Measurements from ENCODE around the gene PDE3B.
"Not testable (repeated sequence)": the region's sequence is repeated elsewhere in the genome, so short reads cannot be mapped to it uniquely, and the experiment has no call there.

PDE3B gene

DNA sequence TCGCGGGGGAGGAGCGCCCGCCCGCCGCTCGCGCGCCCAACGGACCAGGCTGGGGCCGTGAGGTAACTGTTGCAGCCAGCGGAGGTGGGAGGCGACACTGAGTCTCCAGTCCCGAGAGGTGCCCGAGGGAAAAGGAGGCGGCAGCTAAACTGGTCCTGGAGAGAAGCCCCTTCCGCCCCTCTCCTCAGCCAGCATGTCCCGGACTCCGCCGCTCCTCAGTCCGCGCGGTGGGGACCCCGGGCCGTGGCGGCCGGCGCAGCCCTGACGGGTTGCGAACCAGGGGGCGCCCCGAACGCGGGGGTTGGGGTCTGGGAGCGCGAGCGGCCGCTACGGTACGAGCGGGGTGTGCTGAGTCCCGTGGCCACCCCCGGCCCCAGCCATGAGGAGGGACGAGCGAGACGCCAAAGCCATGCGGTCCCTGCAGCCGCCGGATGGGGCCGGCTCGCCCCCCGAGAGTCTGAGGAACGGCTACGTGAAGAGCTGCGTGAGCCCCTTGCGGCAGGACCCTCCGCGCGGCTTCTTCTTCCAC lies at the start of gene PDE3B:
PDE3B (plus strand) TSS at position 108 of the 529 bp plus-strand sequence; CDS start at position 380, 272 bp downstream.
- peak; percentile 57 for DNase-seq (ENCODE audit: low read depth)

DNA sequence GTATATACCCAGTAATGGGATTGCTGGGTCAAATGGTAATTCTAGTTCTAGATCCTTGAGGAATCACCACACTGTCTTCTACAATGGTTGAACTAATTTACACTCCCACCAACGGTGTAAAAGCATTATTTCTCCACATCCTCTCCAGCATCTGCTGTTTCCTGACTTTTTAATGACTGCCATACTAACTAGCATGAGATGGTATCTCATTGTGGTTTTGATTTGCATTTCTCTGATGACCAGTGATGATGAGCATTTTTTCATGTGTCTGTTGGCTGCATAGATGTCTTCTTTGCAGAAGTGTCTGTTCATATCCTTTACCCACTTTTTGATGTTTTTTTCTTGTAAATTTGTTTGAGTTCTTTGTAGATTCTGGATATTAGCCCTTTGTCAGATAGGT lies 48.3 kb upstream of the PDE3B start:
- not testable (repeated sequence) for DNase-seq (ENCODE audit: low read depth)

DNA sequence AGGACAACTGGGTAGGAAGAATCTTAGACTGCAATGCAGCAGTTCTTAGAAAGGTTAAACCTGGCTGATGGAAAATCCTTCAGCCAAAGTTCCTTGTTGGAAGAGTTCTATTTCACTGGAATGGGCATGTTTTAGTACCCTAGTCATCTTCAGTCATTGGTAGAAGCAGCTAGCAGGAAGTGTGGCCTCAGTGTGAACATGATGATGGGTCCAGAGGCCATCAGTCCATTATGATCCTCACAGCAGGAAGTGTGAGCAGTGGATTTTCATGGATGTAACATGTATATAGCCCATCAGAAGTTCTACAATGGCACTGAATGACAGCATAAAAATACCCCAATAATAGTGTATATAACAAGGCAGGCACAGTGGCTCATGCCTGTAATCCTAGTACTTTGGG lies 35.9 kb upstream of the PDE3B start:
- no peak for DNase-seq (ENCODE audit: low read depth)

DNA sequence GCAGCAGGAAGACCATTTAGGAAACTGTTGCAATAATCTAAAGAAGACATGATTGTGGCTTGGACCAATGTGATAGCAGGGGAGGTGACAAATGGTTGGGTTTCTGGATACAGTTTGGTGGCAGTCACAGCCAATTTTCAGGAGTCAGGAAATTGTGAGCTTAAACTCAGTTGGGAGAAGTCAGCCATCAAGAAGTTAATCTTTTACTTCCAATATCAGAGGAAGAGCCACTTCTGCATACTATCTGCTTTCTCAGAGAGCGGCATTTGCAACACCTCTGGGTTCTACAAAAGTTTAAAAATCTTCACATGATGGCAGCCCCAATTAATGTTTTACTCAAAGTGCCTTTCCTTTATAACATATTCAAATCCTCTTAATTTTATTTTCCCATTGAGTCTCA lies 33.7 kb upstream of the PDE3B start:
- DNase-seq (ENCODE audit: low read depth): no peak

DNA sequence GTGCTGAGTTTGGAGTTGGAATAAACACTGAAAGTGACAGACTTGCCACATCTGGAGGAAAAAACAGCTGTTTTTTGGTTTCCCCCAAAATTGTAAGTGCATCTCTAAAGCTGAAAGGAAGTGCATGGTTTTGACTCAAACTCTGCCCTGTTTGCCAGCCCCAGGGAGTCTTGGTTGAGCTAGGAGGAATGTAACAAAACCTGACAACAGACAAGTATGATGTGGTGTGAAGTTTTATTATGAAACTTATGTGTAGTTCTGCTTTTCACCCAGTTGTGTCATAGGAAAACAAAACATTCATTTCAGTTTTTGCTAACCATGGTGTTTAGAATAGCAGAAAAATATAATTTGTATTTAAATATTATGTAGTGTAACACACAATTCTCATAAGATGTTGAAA lies 31.7 kb upstream of the PDE3B start:
- no peak for DNase-seq (ENCODE audit: low read depth)

DNA sequence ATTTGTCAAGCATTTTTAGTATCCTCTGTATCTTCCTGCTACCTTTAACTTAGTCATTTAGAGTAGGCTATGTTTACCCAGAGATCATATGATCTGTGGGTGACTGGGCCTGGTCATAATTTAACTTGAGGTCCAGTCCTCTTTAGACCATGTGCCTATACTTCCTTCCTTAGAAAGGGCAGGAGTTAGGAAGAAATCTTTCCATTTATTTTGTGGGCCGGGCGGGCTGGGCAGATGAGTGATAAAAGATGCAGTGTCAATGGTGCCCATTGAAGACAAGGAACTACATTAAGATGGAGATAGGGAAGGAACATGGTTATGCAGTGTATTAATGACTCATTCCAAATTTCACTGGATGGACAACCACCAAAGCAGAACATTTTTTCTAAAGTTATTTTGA lies 30.9 kb upstream of the PDE3B start:
- no peak for DNase-seq (ENCODE audit: low read depth)

DNA sequence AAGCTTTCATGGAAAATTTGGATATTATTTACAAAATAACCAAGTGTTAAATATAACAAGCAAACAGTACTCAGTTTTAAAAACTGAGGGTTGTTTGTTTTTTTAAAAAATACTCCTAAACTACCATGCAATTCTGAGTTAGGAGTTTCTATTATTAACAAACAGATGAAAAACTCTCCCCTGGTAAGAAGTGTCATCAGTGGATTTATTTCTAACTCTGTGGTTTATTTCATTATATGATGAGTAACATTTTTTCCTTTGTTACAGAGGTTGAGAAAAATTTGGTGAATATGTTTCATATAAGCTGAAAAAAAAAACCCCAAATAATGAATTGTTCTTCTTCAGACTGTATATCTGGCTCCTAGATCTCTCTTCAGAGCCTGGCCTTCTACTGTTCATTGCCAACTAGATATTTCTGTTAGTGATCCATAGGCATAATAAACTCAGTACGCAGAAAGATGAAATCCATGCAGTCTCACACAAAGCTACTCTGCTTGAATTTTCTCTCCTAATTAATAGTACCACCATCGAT lies 29.4 kb upstream of the PDE3B start:
- no peak for DNase-seq (ENCODE audit: low read depth)

DNA sequence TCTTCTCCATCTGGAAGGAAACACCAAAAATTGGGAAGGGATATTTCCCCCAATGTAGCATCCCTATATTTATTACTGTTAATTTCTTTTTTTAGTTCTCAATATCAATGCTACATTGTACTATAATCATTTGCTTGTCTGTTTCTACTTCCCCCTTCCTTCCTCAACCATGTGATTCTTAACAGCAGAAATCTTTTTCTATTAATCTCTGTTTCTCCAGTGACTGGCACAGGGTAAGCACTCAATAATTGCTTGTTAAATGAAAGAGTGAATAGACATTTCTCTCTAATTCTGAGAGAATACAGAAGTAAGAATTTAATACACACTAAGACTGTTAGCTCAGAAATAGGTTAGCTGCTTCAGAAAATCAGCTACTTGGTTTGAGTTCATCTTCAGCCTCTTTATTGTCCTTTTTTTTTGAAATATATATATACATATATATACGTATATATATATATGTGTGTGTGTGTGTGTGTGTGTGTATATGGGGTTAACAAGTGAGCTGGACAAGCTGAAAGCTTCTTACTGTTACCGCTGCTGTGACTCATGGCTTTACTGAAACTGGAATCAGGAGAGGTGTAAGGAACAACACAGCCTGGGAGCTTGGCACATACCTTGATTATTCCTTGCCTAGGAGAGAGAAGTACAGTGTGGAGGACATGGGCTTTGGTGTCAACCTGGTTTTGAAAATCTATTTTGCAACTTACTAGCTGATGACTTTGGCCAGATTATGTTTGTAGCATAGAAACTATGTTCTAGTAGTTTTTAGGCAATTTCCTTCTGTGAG lies 26.2 kb upstream of the PDE3B start:
- DNase-seq (ENCODE audit: low read depth): no peak

DNA sequence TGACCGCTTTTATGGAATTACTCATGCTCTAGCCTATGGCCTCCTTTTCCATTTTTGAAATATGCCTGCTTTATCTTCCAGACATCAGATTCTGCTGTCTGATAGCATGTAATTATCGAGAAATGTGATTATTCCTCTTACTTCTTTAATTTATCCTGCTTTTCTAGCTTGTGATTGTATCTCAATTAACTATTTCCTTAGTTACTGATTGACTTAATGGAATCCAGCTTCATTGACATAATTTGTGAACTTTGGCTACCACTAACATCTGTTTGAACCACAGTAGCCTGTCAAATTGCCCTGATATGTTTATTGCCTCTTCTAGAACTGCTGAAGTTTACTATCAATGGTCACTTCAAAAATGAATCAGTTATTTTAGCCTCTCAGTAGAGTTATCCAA lies 25.5 kb upstream of the PDE3B start:
- no peak for DNase-seq (ENCODE audit: low read depth)

DNA sequence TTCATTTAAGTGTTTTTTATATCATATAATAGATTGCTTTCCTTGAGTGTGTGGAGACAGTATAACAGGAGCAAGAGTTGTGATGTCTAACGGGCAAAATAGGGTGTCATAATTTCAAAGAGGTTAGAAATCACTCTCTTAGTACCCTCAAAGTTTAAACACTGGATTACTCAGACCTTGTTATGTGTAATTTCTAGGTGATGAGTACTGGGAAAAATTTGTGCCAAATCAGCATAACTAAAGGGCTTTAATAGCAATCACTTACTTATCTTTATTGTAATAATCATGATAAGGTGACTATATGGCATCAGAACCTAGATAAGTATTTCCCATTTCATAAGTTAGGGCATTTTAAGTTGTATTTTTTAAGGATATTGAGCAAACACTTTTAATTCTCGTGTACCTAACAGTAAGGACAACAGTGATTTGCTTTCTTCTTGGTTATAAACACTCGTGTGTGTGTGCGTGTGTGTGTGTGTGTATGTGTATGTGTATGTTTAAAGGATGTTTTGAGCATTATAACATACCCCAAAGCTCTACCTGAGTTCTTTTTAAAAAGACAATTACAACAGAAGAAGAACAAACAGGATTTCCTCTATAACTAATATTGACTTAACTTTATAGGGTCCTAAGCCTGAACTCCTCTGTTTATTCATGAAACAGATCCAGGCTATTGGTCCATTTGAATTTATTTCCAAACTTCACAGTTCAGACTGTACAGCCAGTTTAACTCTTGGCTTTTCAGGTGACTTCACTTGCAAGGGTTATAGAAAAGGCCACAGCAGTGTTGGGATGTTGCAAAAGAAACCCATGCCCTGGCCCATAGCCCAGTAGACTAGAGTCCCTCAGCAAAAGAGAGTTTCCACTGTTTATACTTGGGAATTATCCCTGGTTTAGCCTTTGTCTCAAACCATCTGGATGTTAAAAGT lies 23.7 kb upstream of the PDE3B start:
- DNase-seq (ENCODE audit: low read depth): no peak

DNA sequence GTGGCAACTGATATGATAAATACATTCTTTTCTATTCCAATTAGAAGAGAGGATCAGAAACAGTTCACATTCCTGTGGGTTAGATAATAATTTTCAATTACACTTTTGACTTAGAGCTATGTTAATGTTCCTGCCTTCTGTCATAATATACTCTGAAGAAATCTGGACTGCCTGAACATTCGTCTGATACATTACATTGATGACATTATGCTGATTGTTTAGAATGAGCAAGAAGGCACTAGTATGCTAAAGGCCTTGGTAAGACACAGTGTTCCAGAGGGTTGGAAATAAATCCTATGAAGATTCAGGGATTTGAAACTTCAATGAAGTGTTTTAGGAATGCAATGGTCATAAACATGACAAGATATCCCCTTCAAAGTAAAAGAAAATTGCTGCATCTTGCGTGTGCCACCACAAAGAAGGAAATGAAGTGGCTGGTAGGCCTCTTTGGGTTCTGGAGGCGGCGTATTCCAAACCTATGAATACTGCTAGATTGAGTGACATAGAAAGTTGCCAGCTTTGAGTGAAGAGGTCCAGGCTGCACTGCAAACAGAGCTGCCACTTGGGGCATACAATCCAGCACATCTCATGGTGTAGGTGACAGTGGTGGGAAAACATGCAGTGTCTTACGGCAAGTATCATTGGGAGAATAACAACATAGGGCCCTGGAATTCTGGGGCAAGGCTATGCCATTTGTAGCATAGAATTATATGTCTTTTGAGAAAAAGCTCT lies 21.2 kb upstream of the PDE3B start:
- no peak for DNase-seq (ENCODE audit: low read depth)

DNA sequence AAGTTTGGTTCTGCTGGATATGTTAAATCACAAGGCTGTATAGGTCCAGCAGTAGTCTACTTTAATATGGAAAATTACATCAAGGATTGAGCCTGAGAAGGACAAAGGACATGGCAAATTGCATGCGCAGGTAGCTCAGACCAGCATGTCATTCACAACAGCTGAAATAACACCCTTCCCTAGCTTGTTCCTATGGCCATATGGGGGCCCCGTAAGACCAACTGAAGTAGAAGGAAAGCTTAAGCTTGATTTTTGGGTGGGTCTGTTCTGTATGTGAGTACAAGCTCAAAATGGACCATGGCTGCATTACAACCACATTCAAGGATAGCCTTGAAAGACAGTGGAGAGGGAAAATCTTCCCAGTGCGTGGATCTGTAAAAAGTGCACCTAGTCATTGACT lies 20.6 kb upstream of the PDE3B start:
- no peak for DNase-seq (ENCODE audit: low read depth)

DNA sequence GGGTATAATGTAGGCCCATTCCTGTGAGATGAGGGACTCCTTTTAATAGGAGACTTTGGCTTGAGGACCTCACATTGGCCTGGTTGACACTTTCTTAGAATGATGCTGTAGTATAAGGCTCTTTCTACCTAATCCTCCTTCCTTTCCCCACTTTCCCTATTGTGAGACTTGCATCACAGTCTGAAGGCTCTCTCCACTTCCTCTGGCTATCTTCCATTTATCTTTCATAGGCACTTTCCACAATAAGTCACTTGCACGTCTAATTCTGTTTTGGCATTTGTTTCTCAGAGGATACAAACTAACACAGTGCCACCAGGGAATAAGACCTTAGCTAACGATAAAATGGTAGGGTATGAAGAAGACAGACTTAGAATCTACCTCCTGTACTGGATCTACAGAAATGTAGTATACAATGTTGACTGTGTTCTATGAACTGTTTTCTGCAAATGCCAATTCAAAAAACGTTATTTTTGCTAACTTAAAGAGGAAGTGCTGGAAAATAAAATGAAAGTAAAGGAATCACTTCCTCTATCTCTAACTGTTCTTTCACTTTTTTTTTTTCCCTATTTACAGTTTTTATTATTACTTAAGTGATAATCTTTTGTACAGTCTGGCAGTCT lies 17.9 kb upstream of the PDE3B start:
- no peak for DNase-seq (ENCODE audit: low read depth)

DNA sequence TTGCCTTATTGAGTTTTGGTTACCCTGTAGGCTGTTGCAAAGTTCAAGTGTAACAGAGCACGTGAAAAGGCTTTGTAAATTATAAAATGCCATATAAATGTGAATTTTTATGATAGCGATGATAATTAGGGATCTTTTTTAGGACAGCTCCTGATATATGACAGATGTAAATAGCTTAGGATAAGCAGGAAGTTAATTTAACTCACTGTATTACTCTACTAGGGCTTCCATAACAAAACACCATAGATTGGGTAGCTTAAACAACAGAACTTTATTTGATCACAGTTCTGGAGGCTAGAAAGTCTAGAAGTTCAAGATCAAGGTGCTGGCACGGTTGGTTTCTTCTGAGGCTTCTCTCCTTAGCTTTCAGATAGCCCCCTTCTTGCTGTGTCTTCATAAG lies 17.0 kb upstream of the PDE3B start:
- no peak for DNase-seq (ENCODE audit: low read depth)

DNA sequence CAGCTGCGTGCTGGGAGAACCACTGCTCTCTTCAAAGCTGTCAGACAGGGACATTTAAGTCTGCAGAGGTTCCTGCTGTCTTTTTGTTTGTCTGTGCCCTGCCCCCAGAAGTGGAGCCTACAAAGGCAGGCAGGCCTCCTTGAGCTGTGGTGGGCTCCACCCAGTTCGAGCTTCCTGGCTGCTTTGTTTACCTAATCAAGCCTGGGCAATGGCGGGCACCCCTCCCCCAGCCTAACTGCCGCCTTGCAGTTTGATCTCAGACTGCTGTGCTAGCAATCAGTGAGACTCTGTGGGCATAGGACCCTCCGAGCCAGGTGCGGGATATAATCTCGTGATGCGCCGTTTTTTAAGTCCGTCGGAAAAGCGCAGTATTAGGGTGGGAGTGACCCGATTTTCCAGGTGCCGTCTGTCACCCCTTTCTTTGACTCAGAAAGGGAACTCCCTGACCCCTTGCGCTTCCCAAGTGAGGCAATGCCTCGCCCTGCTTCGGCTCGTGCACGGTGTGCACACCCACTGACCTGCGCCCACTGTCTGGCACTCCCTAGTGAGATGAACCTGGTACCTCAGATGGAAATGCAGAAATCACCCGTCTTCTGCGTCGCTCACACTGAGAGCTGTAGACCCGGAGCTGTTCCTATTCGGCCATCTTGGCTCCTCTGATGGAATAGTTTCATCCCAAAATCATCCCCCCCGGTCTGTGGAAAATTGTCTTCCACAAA lies 9.9 kb upstream of the PDE3B start:
- DNase-seq (ENCODE audit: low read depth): peak; percentile 14

DNA sequence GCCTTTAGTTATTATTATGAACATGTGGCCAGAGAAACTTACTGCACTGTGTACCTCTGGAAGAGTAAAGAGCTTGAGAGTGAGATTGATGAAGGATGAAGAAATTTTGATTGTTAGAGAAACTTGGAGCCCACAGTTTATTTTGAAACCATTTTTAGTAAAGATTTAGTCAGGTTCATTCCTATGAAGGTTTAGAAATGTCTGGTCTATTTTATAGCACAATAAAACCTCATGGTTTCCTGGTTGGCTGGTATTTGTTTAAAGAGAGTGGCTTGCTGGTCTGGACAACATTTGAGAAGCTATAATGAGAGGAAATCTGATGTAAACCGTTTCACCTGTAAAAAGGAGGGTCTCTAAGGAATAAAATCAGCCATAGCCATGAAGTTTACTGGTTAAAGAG lies 8.8 kb upstream of the PDE3B start:
- no peak for DNase-seq (ENCODE audit: low read depth)

DNA sequence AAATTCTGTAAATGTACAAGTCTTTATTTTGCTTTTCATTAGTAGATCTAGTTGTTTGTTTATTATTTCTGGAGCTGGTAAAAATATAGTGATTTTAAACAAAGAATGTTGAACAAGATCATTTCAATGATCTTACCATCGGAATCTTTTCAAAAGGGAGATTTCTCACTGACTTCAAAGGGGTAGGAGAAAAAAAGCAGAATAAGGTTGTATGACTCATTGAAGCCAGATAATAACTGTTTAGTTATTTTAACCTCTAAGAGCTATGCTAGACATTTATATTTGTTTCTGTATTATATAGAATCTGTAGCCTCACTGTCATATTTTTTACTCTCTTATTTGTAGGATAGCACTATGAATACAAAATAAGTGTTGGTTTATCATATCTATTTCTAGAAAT lies 8.1 kb upstream of the PDE3B start:
- DNase-seq (ENCODE audit: low read depth): no peak

DNA sequence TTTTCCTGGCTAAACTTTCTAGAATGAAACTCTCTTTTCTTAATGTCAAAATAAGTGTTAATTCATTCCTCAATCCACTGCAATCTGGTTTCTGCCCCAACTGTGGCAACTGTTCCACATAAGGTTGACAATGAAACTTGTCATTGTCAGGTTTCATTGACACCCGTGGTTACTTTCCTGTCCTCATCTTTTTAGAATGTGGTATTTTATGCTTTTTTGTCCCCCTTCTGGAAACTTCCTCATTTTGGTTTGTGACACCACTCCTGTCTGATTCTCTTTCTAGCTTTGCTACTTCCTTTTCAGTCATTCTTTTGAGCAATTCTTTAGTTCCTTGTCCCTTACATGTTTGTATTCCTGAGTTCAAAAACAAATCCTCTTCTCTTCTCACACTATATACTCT lies 7.5 kb upstream of the PDE3B start:
- no peak for DNase-seq (ENCODE audit: low read depth)

DNA sequence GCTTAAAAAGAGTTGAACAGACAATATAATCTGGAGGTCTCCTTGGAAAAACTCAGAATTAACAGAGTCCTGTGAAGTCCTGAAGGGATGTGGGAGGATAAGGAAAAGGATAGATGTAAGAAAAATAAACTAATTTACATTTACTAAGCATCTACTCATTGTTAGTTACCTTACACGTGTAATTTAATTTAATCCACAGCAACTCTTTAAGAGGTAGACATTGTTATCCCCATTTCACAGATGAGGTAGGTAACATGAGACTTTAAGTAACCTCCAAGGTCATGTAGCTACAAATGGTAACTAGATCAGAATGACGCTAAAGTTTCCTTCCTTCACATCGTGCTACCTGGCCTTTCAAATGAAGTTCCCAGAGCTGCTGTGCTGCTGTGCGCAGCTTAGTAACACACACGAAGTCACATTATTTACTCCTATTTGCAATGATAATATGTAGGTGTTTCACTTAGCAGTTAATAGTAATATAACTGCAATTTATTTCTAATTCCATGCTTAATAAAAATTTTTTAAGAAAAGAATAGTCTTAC lies 5.7 kb upstream of the PDE3B start:
- no peak for DNase-seq (ENCODE audit: low read depth)

DNA sequence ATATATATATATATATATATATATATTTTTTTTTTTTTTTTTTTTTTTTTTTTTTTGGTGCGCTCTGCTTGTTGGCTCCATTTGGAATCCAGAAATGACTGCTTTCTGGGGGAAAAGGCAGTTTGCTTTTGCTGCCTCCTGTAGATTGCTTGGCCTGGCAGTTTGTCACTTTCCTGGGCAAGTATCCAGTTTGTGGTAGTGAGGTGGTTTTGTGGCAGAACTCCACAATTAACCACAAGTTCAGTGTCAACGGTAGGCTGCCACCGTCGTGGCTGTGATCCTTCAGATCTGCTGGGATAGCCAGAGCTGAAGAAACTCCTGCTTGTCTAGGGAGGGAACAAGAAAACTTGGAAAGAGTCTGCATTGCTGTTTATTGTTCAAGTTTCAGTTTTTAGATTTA lies 5.0 kb upstream of the PDE3B start:
- no peak for DNase-seq (ENCODE audit: low read depth)

DNA sequence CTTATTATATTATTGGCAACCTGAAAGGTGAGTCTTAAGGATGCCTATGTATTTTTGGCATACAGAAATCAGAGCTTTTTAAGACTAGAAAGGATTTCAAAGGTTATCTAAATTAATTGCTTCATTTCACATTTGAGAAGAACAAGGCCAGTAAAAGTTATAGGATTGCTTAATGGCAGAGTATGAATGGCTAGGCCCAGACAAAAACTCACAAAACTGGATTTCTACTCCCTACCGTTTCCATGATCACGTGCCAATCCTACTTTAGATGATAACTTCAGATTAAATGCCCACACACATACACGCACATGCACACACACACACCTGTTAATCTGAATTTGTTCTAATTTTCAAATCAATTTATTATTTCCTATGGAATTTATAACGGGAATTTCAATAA lies 1.8 kb upstream of the PDE3B start:
- no peak for DNase-seq (ENCODE audit: low read depth)

All from activated T-cell treated with anti-CD3 and anti-CD28 coated beads for 1 hour (primary cell).